HS-27A (cell line): ENCODE results near the gene DARS2.

Experiments
- DNase-seq: peaks from one replicate; pipeline ENCODE4 v3.0.0-alpha.2; 2012; ENCODE audit warnings: low read depth, missing footprints

DARS2 gene

GRCh38 chr1:173886746-173887611, 62.5 kb downstream of the DARS2 start:
- no peak for DNase-seq

DNA sequence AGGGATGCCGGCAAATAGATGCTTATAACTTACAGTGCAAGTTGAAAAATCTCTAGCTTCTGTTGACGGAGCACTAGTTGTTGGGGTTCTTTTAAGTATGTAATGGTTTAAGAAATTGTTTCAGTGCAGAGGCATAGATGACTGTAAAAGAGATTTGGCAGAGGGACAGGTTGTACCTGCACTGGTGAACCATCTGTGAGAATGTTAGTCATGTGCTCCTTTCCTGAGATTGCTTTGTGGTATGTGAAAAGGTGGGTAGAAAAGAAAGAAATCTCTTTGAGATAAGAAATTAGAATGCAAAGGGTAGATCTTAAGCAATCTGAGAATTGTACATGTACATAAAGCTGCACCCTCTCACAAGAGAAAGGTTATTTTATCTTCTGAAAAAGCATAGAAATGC, 63.2 kb downstream of the DARS2 start:
- no peak for DNase-seq

GRCh38 chr1:173888749-173889148, 64.3 kb downstream of the DARS2 start:
- DNase-seq, result no peak

GRCh38 chr1:173889885-173890284, 65.4 kb downstream of the DARS2 start:
- no peak for DNase-seq

DNA sequence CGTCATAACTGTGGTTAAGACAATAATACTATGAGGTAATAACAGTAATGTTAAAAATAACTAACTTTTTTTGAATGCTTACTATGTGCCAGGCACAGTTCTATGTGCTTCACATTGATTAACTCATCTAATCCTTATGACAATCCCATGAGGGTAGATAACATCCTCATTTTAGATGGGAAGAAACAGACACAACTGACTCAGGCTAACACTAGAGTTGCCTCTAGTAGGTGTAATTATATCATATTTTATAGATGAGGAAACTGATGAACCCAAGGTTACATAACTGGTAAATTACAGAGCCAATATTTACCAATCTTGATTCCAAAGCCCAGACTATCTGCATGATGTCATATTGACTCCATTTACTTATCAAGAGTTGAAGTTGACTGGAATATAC, 69.1 kb downstream of the DARS2 start:
- DNase-seq, result no peak

DNA sequence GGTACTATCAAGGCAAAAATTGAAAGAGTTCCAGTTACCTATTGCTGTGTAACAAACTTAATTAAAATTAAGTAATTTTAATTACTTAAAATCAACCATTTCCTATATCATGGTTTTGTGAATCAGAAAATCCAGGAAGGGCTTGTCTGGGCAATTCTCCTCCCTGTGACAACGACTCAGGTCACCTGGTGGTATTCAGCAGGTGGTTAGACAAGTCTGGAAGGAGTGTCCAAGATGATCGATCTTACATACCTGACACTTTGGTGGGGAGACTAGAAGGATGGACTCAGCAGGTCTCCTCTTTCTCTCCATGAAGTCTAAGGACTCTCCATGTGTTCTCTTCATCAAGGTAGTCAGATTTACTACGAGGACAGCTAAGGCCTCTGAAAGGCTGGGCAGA, 69.7 kb downstream of the DARS2 start:
- DNase-seq, result no peak

DNA sequence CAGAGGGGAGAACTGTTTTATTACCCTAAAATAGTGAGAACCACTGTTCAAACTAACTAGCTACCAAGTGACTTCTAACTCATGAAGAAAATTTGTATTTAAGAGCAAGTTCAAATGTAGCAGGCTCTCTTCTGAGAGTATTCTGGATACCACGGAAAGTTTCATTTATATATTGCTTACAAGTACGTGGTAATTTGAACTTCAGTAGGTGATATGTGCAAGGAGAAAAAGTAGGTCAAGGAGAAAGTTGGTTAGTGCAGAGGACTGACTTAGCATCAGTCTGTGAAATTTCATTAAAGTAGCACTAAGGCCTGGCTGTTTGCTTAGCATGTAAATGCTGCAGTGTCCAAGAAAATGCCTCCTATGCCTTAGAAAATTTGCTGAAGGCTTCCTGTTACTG, 76.0 kb downstream of the DARS2 start:
- DNase-seq, result no peak

- DNase-seq, result no peak
Observed at GRCh38 chr1:173900992-173901391, 76.5 kb downstream of the DARS2 start.

GRCh38 chr1:173903827-173904531, 79.5 kb downstream of the DARS2 start:
- no peak for DNase-seq
